PC-9 (cell line): ENCODE data around the gene TRAM2.

ENCODE experiments used
- EZH2 ChIP-seq: fragments of 200-600 bp; sonication (generic); IDR thresholded peaks from 2 replicates; pipeline ENCODE4 v1.8.0; 2017; ENCODE audit warnings: antibody characterized with exemption, low read depth
- TF ChIP-seq, protein P1 (sequence below): fragments of 200-600 bp; sonication (generic); conservative IDR thresholded peaks from 2 replicates; pipeline ENCODE4 v1.6.1; 2017; ENCODE audit warnings: mixed run types, antibody characterized with exemption, mild to moderate bottlenecking, moderate library complexity

DNA sequence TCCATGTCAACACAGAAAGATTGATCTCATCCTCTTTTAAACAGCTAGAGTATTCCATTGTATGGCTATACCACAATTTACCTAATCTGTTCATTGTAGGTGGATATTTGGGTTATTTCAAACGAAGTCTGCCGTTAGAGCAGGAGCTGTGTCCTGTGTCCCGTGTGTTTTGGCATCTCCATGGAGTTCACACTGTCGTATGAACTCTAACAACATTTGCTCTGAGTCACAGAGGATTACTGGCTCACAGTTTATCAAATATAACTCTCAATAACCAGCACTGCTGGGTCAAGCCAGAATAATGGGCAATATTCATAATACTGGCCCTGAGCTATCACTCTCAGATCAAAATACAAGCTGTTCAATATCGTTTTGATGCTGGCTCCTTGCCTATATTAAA, 16.4 kb downstream of the TRAM2 start:
- TF ChIP-seq, protein P1, sequence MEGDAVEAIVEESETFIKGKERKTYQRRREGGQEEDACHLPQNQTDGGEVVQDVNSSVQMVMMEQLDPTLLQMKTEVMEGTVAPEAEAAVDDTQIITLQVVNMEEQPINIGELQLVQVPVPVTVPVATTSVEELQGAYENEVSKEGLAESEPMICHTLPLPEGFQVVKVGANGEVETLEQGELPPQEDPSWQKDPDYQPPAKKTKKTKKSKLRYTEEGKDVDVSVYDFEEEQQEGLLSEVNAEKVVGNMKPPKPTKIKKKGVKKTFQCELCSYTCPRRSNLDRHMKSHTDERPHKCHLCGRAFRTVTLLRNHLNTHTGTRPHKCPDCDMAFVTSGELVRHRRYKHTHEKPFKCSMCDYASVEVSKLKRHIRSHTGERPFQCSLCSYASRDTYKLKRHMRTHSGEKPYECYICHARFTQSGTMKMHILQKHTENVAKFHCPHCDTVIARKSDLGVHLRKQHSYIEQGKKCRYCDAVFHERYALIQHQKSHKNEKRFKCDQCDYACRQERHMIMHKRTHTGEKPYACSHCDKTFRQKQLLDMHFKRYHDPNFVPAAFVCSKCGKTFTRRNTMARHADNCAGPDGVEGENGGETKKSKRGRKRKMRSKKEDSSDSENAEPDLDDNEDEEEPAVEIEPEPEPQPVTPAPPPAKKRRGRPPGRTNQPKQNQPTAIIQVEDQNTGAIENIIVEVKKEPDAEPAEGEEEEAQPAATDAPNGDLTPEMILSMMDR, result no peak
- no peak for TF ChIP-seq EZH2
